ENCODE data around the gene FRMD8. TPM values are rescaled to one million over a fixed set of nuclear protein-coding genes. Genes with fewer than 3 reads are reported as not detected.

The FRMD8 gene
- total and polyA plus RNA-seq, 9 of the 15 experiments (the other 6 are each of a cell fraction or from before 2014, with no cell fraction given): 4.5 to 54.5 (median 15.8) TPM

GRCh38 chr11:65404638-65405339 lies 18.4 kb downstream of the FRMD8 start:
- Histone ChIP-seq H4K20me1 (replicated peaks; ENCODE audit: control insufficient read depth, insufficient read depth, low read length) (0 out of 2 replicates have a peak, but pooled peaks cover 4% of the 10 kb centered on the region), H3K4me3 (no peak overlapping the region), H3K36me3 (ENCODE audit: control insufficient read depth, insufficient read depth, low read length) (peaks cover 80% of the 10 kb centered on the region), H3K9me1 (ENCODE audit: control insufficient read depth, insufficient read depth, low read length) (no peaks in the 10 kb centered on the region), H2AFZ (ENCODE audit: low read depth, low read length) (no peak overlapping the region), H3K4me2 (ENCODE audit: insufficient read depth, low read length) (no peak overlapping the region), H3K9me3 (replicated peaks; ENCODE audit: control insufficient read depth, insufficient read depth, low read depth, low read length) (no peaks in the 10 kb centered on the region), H3K79me2 (ENCODE audit: control insufficient read depth, insufficient read depth, low read length) (no peaks in the 10 kb centered on the region), H3K27ac (ENCODE audit: extremely low read depth, low read depth, low read length) (no peak overlapping the region), H3K9ac (ENCODE audit: insufficient read depth in 1 of 2, low read depth in 2 of 2, low read length in 2 of 2) (peak overlapping the region in 1 of 2 experiments; percentile 74; a peak in 2 of 4 replicates), H3K4me1 (replicated peaks in 1 of 2; ENCODE audit: control insufficient read depth in 2 of 2, insufficient read depth in 2 of 2, low read length in 2 of 2) (peaks cover 9 to 41% of the 10 kb centered on the region in 2 experiments), H3K27me3 (ENCODE audit: control insufficient read depth in 2 of 2, insufficient read depth in 2 of 2, low read length in 2 of 2) (no peaks in the 10 kb centered on the region)
- WGBS (ENCODE audit: insufficient coverage, low coverage, missing lambda C conversion rate): 95% methylated on average over 20 of the region's 24 CpGs
- TF ChIP-seq ZC3H11A (IDR thresholded peaks at IDR 0.05; ENCODE audit: low read depth, low read length) (no peak), RBFOX2 (IDR thresholded peaks at IDR 0.05; ENCODE audit: low read depth, low read length) (peak; percentile 27; the same call in 1 of the 2 replicates), ZSCAN32 (CRISPR knock-in tag; IDR thresholded peaks at IDR 0.05) (no peak)
- DNase-seq (ENCODE audit: extremely low read depth in 1 of 4, low spot score in 3 of 4) (no peak), FAIRE-seq (no peak), ATAC-seq (no peak)
- CTCF ChIA-PET (ENCODE audit: low intra/inter-chr PET ratio): no interaction called here
- in situ Hi-C loops (cut with MboI): no loop called here
- POLR2A ChIA-PET: interaction anchor here (0.5 to 12.2 kb wide), 9 partner anchors 10 to 287 kb away, joined by 3 to 185 read pairs (median 4); partner anchors contain the start of genes MALAT1, NEAT1 and ZNHIT2
- intact Hi-C loops (cut with micrococcal nuclease): no loop called here
- no TSS peak for BruUV-seq (replicated peaks)

Data from K562 (cell line).